Ishikawa (cell line): ENCODE results near the gene TTN.

ENCODE experiments used
- CEBPB ChIP-seq: IDR thresholded peaks from 2 replicates; pipeline ENCODE4 v1.6.1; 2012
- CREB1 ChIP-seq: IDR thresholded peaks from 2 replicates; pipeline ENCODE4 v1.6.1; 2012; ENCODE audit warnings: low read depth
- EGR1 ChIP-seq: IDR thresholded peaks from 2 replicates; pipeline ENCODE4 v1.6.1; 2012
- EP300 ChIP-seq: IDR thresholded peaks from 2 replicates; pipeline ENCODE4 v1.6.1; 2012; ENCODE audit warnings: borderline replicate concordance
- FOXM1 ChIP-seq: IDR thresholded peaks from 2 replicates; pipeline ENCODE4 v1.6.1; 2012; ENCODE audit warnings: low read depth, borderline replicate concordance
- RAD21 ChIP-seq: IDR thresholded peaks from 2 replicates; pipeline ENCODE4 v1.6.1; 2012; ENCODE audit warnings: low read depth
- TAF1 ChIP-seq: IDR thresholded peaks from 2 replicates; pipeline ENCODE4 v1.6.1; 2012; ENCODE audit warnings: low read depth, mild to moderate bottlenecking
- TCF12 ChIP-seq: IDR thresholded peaks from 2 replicates; pipeline ENCODE4 v1.6.1; 2012; ENCODE audit warnings: low read depth
- TEAD4 ChIP-seq: IDR thresholded peaks from 2 replicates; pipeline ENCODE4 v1.6.1; 2012
- YY1 ChIP-seq: IDR thresholded peaks from 2 replicates; pipeline ENCODE4 v1.6.1; 2012; ENCODE audit warnings: low read depth
- ZBTB7A ChIP-seq: IDR thresholded peaks from 2 replicates; pipeline ENCODE4 v1.6.1; 2012; ENCODE audit warnings: low read depth
- TF ChIP-seq, protein P1 (sequence below): IDR thresholded peaks from 2 replicates; pipeline ENCODE4 v1.6.1; 2012
- TF ChIP-seq, protein P2 (sequence below): IDR thresholded peaks from 2 replicates; pipeline ENCODE4 v1.6.1; 2012; ENCODE audit warnings: low read depth, mild to moderate bottlenecking
- TF ChIP-seq, protein P3 (sequence below): IDR thresholded peaks from 2 replicates; pipeline ENCODE4 v1.6.1; 2012

DNA sequence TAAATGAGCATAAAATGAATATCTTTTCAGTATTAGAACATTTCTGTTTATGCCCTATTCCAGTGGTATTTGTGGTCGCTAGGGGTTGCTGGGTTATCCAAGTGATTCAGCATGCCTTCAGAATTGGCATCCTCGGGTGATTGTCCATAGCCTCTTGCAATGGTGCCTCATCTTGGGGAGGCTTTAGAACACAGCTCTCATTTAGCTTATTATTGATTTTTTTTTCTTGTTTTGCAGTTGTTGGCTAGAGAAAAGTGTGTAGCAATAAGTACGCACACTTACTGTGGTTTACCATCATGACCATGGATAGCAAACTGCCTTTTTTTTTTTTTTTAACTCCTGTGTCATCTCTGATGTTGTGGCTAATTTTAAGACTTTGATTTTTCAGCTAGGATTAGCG lies 293.3 kb downstream of the TTN start:
- no peak for TF ChIP-seq RAD21
- TF ChIP-seq YY1 = no peak
- no peak for TF ChIP-seq EP300
- TF ChIP-seq TAF1 = no peak
- TF ChIP-seq CEBPB = no peak
- TF ChIP-seq, protein P1, sequence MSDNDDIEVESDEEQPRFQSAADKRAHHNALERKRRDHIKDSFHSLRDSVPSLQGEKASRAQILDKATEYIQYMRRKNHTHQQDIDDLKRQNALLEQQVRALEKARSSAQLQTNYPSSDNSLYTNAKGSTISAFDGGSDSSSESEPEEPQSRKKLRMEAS = no peak
- TF ChIP-seq CREB1 = no peak
- no peak for TF ChIP-seq EGR1
- no peak for TF ChIP-seq FOXM1
- TF ChIP-seq, protein P2, sequence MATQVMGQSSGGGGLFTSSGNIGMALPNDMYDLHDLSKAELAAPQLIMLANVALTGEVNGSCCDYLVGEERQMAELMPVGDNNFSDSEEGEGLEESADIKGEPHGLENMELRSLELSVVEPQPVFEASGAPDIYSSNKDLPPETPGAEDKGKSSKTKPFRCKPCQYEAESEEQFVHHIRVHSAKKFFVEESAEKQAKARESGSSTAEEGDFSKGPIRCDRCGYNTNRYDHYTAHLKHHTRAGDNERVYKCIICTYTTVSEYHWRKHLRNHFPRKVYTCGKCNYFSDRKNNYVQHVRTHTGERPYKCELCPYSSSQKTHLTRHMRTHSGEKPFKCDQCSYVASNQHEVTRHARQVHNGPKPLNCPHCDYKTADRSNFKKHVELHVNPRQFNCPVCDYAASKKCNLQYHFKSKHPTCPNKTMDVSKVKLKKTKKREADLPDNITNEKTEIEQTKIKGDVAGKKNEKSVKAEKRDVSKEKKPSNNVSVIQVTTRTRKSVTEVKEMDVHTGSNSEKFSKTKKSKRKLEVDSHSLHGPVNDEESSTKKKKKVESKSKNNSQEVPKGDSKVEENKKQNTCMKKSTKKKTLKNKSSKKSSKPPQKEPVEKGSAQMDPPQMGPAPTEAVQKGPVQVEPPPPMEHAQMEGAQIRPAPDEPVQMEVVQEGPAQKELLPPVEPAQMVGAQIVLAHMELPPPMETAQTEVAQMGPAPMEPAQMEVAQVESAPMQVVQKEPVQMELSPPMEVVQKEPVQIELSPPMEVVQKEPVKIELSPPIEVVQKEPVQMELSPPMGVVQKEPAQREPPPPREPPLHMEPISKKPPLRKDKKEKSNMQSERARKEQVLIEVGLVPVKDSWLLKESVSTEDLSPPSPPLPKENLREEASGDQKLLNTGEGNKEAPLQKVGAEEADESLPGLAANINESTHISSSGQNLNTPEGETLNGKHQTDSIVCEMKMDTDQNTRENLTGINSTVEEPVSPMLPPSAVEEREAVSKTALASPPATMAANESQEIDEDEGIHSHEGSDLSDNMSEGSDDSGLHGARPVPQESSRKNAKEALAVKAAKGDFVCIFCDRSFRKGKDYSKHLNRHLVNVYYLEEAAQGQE = no peak
- TF ChIP-seq TCF12 = no peak
- no peak for TF ChIP-seq TEAD4
- TF ChIP-seq ZBTB7A = no peak
- TF ChIP-seq, protein P3, sequence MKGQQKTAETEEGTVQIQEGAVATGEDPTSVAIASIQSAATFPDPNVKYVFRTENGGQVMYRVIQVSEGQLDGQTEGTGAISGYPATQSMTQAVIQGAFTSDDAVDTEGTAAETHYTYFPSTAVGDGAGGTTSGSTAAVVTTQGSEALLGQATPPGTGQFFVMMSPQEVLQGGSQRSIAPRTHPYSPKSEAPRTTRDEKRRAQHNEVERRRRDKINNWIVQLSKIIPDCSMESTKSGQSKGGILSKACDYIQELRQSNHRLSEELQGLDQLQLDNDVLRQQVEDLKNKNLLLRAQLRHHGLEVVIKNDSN = no peak
